ENCODE measurements around the gene MAB21L4. TPM values are rescaled to one million over a fixed set of nuclear protein-coding genes. Genes with fewer than 3 reads are reported as not detected.

MAB21L4 gene
- total RNA-seq, 1 experiment from 2014 or later, result 0.15 TPM

GRCh38 chr2:240930096-240930630 lies 34.2 kb upstream of the MAB21L4 start:
- no peak overlapping the region for H2BK20ac ChIP-seq (ENCODE audit: low read depth, low read length, poor library complexity, severe bottlenecking)
- H2BK5ac ChIP-seq (ENCODE audit: insufficient read length, low read length), result no peak overlapping the region
- no peak overlapping the region for H3K27ac ChIP-seq (ENCODE audit: insufficient read length, low read depth, low read length)
- no peaks in the 10 kb centered on the region for H4K20me1 ChIP-seq (ENCODE audit: control insufficient read depth, insufficient read depth, insufficient read length)
- TF ChIP-seq CTCF (conservative IDR thresholded peaks at IDR 0.05), result no peak
- H3K9me3 ChIP-seq (ENCODE audit: control insufficient read depth, low read depth, low read length), result no peaks in the 10 kb centered on the region
- Mint-ChIP-seq H3K27me3 (ENCODE audit: low read depth) (no peaks in the 10 kb centered on the region; the same call in 1 of the 2 replicates), H3K4me1 (no peaks in the 10 kb centered on the region), H3K36me3 (ENCODE audit: insufficient read depth in 1 of 3, low read depth in 3 of 3) (no peaks in the 10 kb centered on the region), H3K4me3 (no peak overlapping the region), H3K27ac (peak overlapping the region in 1 of 3 experiments; percentile 27; a peak in 1 of 7 replicates), H3K9me3 (no peaks in the 10 kb centered on the region)
- no peak overlapping the region for H4K91ac ChIP-seq (ENCODE audit: insufficient read length, low read depth, low read length)
- H3K79me2 ChIP-seq (ENCODE audit: insufficient read depth, low read length), result no peaks in the 10 kb centered on the region
- H3K56ac ChIP-seq (ENCODE audit: insufficient read length, low read depth, low read length), result no peak overlapping the region
- H2AK5ac ChIP-seq (ENCODE audit: insufficient read length, low read length), result no peak overlapping the region
- peak; percentile 18 for DNase-seq
- H3K27me3 ChIP-seq (ENCODE audit: insufficient read depth, low read length), result no peaks in the 10 kb centered on the region
- no peak overlapping the region for H2BK15ac ChIP-seq (ENCODE audit: low read depth, low read length)
- no peak overlapping the region for H3K9ac ChIP-seq (ENCODE audit: extremely low read depth, insufficient read length, low read length)
- H2AFZ ChIP-seq (ENCODE audit: low read length), result no peak overlapping the region
- no peak overlapping the region for H2BK120ac ChIP-seq (ENCODE audit: low read depth, low read length, poor library complexity, severe bottlenecking)
- no peak overlapping the region for H4K5ac ChIP-seq (ENCODE audit: insufficient read length, low read depth, low read length)
- WGBS (ENCODE audit: extremely low coverage, insufficient read length, low lambda C conversion rate), result no CpG with 5 or more reads among the region's 12 CpGs
- H3K23me2 ChIP-seq (ENCODE audit: insufficient read length, low read depth, low read length, poor library complexity, severe bottlenecking), result no peaks in the 10 kb centered on the region
- H3K4me2 ChIP-seq (ENCODE audit: insufficient read depth, insufficient read length, low read length), result no peak overlapping the region
- no peaks in the 10 kb centered on the region for H3K79me1 ChIP-seq (ENCODE audit: insufficient read depth, low read depth, low read length, poor library complexity, severe bottlenecking)
- H3T11ph ChIP-seq (ENCODE audit: low read length), result no peak overlapping the region
- H3K4ac ChIP-seq (ENCODE audit: low read depth, low read length), result no peak overlapping the region
- no peak overlapping the region for H2BK12ac ChIP-seq (ENCODE audit: insufficient read length, low read depth, low read length)
- no peak overlapping the region for H3K18ac ChIP-seq (ENCODE audit: insufficient read length, low read depth, low read length)
- no peaks in the 10 kb centered on the region for H3K4me1 ChIP-seq (ENCODE audit: insufficient read depth, low read length)
- peak overlapping the region; percentile 78; the same call in 1 of the 2 replicates for H3K14ac ChIP-seq (ENCODE audit: insufficient read depth, low read length)
- H4K8ac ChIP-seq (replicated peaks; ENCODE audit: insufficient read length, low read depth, low read length), result no peak overlapping the region
- H3K23ac ChIP-seq (ENCODE audit: insufficient read length, low read depth, low read length), result no peak overlapping the region

Data from H9 (cell line).